ENCODE results near the gene LSM11.

The LSM11 gene

DNA sequence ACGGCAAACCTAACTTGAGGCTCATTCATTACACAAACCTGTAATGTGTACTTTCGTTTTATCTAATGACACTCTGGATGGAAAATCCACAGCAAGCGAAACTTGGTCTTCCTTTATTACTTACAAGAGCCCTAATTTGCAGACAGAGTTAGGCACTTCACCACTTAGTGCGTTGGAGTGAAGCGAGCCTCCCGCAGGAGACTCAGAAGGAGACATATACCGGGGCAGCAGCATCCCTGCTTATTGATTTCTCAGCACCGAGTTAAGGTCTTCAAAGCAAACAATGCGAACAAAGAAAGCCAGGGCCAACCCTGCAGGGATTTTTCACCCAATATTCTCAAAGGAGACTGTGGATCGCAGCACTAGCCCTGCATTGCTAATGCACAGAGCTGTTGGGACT is 28.6 kb downstream of the LSM11 start:
- DNase-seq (ENCODE audit: low spot score): peak; percentile 10

- DNase-seq (ENCODE audit: low spot score): no peak
Measured at GRCh38 chr5:157778121-157778805, 34.8 kb downstream of the LSM11 start.

- DNase-seq (ENCODE audit: low spot score): no peak
Measured at GRCh38 chr5:157779221-157779620, 35.7 kb downstream of the LSM11 start.

- DNase-seq (ENCODE audit: low spot score): no peak
Measured at GRCh38 chr5:157785801-157786200, 42.3 kb downstream of the LSM11 start.

DNA sequence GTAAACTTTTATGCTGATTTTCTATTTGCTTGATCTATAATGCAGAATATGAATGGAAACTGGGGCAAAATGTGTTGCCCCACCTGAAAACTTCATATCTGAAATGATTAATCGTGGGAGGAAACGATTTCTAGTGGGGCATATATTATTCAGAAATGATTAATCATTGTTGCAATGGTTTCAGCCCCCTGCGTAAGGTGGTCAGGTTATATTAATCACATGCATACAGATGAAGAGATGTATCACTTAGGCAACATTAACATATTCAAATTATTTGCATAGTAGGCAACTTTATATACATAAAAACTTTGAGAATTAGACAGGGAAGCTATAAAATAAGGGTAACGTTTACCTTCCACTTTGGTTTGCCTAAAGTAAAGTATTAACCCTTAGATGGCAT is 49.8 kb downstream of the LSM11 start:
- DNase-seq (ENCODE audit: low spot score): no peak

GRCh38 chr5:157799578-157799977 is 56.1 kb downstream of the LSM11 start:
- DNase-seq (ENCODE audit: low spot score): no peak

DNA sequence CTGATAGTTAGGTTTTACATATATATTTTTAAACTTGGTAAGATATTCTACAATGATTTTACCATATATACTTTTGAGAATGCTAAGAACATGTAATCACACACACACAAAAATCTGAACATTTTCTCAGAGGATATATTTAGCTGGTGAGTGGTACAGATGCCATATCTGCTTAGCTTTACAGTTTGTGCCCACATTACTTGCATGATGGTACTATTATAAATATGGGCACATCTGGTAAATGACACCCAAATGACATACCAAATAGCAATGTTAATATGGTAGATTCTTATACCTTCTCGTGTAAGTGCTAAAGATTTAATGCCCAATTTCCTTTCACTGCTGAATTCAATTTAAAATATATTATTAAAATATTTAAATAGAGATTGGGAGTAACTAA is 56.6 kb downstream of the LSM11 start:
- no peak for DNase-seq (ENCODE audit: low spot score)

DNA sequence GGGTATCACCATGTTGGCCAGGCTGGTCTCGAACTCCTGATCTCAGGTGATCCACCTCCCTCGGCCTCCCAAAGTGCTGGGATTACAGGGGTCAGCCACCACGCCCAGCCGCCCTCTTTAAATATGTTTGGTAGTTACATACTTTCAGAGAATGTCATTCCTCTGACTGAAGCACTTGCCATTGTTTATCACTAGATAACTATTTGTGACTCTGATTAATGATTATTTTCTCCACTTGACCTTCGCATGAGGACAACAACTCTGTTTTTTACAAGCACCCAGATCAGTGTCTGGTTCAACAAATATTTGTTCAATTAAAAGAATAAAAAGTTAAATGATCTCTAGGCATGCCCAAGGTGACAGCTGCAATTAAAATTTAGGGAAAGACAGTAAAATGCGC is 59.2 kb downstream of the LSM11 start:
- no peak for DNase-seq (ENCODE audit: low spot score)

DNA sequence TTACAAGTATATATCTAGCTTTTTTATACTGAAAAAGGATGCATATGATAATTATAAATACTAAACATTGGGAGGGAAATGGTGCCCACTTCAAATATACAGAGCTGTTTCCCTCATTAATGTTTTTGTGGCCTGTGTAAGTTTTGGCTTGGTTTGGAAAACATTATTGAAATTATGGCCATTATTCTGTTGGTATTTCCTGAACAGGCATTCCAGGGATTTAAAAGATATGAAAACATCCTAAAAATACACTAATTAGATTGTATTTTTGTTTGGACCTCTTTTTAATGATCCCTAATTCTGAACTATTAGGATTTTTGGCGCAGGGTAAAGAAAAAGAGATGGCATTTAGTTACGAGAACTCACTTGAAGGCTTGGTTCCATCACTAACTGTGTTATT is 64.5 kb downstream of the LSM11 start:
- no peak for DNase-seq (ENCODE audit: low spot score)
